AG09309 (cell line): ENCODE measurements around the gene PCDHGA8.

Source experiments
- DNase-seq: peaks from one replicate; pipeline ENCODE4 v3.0.0-alpha.2; 2010; ENCODE audit warnings: low read depth
- H3K4me3 ChIP-seq: 2 replicates; pipeline ENCODE4 v1.5.1; 2011; ENCODE audit warnings: mild to moderate bottlenecking, low read depth, low read length, moderate library complexity; ENCODE audit not compliant: control insufficient read depth
- CTCF ChIP-seq: IDR thresholded peaks from 2 replicates; pipeline ENCODE4 v1.5.1; 2011; ENCODE audit warnings: mild to moderate bottlenecking, low read depth, low read length, inconsistent platforms; ENCODE audit not compliant: insufficient read depth, control insufficient read depth; ENCODE audit errors: missing control alignments

PCDHGA8 gene

GRCh38 chr5:141437221-141437620 lies 44.8 kb downstream of the PCDHGA8 start:
- no peak for DNase-seq
- H3K4me3 ChIP-seq = no peak overlapping the region
- TF ChIP-seq CTCF = no peak

- DNase-seq = no peak
- TF ChIP-seq CTCF = peak; percentile 12
- H3K4me3 ChIP-seq = no peak overlapping the region
Measured at GRCh38 chr5:141439411-141440141, 47.1 kb downstream of the PCDHGA8 start.

GRCh38 chr5:141440341-141440740 lies 47.9 kb downstream of the PCDHGA8 start:
- DNase-seq = no peak
- no peak for TF ChIP-seq CTCF
- H3K4me3 ChIP-seq = no peak overlapping the region

- no peak for DNase-seq
- no peak for TF ChIP-seq CTCF
- no peak overlapping the region for H3K4me3 ChIP-seq
Measured at GRCh38 chr5:141441571-141442170, 49.2 kb downstream of the PCDHGA8 start.
